Kidney tubule cell (primary cell): ENCODE measurements around the gene DCHS1.

Experiments
- DNase-seq: peaks from one replicate; pipeline ENCODE4 v3.0.0-alpha.2; 2018; ENCODE audit warnings: low spot score

The DCHS1 gene

DNA sequence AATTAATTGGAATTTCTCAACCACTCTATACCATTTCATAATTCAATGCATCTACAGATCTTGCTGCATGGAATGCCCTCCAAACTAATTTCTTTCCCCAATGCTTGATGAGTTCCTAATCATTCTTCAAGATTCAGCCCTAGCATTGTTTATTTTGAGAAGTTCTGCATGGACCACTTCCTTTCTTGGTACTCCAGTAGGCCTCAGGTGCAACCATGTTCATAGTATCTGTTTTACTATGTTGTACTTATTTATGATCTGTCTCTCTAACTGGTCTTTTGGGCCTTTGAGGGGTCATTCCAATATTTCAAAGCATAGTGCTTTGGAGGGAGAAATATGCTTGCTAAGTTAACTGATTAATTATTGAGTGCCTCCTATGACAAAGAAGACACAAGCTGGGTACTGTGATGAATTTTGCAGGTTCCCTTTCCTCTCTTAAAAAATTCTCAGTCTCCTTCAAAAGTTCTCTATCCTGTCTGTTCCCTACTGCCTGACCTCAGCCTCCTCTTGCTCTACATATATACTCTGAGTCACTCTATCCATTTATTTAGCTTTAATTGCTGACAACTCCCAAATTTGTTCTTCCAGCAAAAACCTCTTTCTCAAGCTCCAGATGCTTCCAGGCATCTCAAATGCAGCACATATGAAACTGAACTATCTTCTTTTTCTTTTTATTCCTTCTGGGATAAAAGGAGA is 18.1 kb upstream of the DCHS1 start:
- DNase-seq, result no peak

DNA sequence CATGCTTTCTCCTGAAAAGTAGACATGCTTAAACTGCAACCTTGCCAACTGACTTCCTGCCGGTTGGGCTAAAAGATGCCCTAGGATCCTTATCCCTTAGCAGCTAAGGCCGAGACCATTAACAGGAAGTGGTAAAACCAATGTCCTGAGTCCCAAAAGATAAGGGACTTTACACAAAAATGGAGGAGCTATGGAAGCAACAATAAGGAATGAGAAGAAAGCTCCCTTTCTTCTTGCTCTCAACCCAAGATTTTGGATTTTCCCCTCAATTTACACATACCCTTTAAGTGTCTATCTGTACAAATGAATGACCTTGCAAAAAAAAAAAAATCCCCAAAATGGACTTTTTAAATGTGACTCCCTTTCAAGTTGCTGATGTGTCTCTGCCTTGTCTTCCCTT is 16.4 kb upstream of the DCHS1 start:
- DNase-seq, result no peak

DNA sequence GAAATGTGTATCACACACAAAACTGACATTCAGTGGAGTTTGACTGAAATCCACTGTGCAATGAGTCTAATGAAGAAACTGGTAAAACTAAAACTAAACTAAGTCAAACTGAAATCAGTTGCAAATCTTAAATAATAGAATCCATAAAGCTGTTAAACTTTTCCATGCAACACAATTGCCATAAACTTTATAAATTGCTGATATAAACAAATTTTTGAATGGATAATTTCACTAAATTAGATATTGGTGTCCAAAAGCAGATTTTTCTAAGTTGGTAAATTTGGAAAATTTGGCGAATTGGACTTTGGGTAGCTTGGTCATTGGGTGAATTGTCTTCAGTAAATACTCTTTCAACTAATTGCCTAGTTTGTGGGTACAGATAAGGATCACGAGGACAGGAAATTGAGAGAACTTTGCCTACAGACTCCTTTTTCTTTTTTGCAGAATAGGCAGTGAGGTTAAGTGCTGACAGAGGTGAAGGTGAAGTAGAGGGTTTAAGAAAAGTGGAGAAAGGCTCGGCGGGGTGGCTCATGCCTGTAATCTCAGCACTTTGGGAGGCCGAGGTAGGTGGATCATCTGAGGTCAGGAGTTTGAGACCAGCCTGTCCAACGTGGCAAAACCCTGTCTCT is 14.7 kb upstream of the DCHS1 start:
- DNase-seq, result no peak

DNA sequence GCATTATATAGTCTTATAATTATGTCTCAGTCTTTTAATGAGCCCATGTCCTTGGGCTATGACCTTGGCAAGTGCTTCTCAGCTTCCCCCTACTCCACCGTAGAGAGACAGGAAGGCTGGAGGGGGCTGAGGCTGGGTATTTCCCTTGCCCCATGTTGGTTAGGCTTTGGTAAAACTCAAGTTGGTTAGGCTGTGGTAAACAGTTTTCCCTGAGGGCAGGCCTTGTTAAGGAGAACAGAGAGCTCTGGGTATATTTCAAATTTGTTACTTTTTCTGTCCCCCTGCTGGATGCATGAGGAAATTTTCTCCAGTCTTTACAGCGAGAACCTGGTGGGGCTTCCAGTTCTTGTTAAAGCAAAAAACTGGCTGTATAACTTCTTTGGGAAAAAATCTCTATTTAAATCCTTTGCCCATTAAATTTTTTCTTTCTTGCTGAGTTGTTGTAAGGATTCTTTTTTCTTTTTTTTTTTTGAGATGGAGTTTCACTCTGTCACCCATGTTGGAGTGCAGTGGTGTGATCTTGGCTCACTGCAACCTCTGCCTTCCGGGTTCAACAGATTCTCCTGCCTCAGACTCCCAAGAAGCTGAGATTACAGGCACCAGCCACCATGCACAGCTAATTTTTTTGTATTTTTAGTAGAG is 12.2 kb upstream of the DCHS1 start:
- DNase-seq, result peak; percentile 27

DNA sequence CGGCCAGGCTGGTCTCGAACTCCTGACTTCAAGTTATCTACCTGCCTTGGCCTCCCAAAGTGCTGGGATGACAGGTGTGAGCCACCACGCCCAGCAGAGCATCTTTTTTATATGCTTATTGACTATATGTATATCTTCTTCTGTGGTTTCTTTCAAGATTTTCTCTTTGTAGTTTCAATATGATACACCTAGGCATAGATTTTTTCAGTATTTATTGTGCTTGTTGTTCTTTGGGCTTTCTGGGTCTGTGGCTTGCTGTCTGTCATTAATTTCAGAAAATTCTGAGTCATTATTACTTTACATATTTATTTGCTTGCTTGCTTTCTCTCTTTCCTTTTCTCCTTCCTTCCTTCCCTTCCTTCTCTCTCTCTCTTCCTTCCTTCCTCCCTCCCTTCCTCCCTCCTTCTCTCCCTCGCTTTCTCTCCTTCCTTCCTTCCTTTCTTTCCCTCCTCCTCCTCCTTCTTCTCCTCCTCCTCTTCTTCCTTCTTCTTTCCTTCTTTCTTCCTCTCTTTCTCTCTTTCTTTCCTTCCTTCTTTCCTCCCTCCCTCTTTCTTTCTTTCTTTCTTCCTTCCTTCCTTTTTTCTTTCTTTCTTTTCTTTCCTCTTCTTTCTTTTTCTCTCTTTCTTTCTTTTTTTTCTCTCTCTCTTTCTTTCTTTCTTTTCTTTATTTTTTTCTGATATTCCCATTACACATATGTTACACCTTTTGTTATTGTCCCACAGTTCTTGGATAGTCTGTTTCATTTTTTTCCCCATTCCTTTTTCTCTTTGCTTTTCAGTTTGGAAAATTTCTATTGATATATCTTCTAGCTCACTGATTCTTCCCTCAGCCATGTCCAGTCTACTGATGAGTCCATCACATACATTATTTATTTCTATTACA is 10.9 kb upstream of the DCHS1 start:
- DNase-seq, result no peak

DNA sequence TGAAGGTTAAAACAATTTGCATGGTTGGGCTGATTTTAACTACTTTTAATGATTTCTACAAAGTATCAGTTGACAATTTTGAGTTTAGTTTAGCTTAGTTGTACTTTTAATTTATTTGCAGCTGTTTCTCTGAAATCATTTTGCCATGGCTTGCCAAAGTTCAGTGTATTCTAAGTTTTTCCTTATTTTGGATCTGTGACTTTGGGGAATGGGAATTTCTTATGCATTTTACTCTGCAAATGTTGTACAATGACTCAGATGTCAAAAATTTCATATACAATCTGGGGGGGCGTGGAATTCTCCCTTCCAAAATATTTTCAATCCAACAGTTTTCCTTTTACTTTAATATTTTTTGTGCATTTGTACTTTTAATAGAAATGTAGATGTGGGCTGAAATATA is 8.9 kb upstream of the DCHS1 start:
- no peak for DNase-seq

DNA sequence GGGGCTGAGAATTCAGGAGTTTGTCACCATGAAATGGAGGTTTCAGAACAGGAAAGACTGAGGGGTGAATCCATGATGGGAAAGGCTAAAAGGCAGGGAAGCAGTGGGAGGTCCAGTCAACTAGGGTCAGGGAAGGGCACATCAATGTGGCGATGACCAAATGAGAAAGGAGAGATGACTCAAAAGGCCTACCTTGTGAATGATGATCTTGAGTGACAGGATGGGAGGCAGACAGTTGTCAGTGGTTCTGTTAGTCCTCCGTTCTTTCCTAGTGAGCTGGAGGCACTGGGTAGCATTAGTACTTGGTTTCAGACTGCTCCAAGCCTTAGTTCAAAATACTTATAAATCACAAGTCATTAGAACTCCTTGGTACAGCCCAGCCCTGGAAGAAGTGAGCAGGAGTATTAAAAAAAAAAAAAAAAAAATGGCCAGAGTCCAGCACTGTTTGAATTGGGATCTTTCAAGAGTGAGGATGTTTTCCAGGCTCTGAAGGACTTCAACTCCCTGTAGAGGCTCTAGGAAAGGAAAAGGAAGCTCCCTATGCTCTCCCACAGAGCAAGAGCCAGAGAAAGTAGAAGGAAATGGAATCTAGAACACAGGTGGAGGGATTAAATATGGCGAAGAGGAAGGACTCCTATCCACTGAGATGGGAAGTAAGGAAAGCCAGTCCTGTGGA is 8.3 kb upstream of the DCHS1 start:
- no peak for DNase-seq

DNA sequence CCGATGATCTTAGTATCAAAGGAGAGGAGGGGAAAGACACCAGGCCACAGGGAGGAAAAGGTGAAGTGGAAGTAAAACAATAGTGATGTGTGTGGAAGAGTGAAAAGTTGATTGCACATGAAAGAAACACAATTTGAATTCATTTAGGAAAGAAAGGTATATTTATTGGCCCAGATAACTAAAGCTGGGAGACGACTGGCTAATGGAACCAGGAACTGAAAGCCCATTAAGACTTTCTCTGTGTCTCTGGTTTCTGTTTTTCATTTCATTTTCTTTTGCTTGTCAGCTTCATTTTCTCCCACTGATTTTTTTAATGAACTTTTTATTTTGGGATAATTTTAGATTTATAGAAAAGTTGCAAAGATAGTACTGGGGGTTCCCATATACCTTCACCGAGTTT is 5.1 kb upstream of the DCHS1 start:
- no peak for DNase-seq

DNA sequence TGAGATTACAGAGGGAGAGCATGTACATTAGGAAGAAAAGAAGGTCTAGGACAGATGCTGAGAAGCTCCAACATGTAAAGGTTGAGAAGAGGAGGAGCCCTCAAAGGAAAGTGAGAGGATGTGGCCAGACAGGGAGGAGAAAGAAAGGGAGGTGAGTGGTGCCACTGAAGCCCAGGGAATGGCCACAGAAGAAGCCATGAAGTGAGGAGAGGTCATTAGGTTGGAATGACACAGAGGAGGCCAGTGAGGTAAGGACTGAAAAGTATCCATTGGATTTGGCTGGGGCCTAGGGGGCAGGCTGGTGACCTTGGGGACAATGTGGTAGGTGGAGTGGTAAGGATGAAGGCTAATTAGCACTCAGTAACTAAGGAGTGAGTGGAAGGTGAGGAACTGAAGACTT is 3.0 kb upstream of the DCHS1 start:
- DNase-seq, result no peak

DNA sequence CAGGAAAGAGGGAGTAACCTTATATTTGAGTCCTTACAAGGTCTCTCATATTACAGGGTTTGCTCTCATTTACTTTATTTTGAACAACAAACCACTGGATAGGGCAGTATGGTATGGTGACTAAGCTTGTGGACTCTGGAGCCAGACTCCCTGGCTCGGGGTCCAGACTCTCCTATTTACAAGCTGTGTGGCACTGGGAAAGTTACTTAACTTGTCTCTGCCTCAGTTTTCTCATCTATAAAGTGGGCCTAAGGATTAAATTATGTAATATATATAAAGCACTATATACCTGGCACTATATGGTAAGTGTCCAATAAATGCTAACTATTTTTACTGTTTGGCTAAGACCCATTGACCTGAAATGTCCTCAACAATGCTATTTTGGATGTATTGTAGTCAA is 1.7 kb upstream of the DCHS1 start:
- no peak for DNase-seq

DNA sequence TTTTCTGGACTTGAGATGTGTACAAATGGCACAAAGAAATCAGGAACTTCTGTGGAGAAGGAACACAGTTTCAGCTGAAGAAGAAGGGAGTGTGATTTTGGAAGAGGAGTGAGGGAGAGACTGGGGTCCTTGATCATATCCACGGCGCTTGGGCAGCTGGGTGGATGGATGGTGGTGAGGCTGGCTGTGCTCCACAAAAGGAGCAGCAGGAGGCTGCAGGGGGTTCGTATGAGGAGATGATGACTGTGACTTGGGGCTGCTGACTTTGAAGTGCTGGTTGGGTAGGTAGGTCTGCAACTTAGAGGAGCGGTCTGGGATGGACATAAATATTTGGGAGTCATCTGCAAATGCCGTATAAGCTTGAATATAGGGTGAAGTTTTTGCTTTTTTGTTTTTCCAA is 1.3 kb upstream of the DCHS1 start:
- no peak for DNase-seq

DNA sequence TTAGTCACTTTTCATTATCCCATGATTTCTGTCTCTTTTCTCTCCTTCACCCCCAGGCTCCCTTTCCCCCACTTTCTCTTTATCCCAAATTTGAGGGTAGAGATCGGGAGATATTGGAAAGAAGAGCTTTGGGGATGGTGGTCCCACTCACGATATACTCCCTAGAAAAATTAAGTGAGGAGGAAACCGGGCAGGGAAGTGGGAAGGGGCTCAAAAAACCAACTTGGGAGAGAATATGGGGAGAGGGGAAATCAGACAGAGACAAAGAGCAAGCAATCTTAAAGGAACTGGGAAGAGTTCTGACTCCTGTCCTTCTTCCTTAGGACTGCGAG is 941 bp upstream of the DCHS1 start:
- DNase-seq, result no peak

DNA sequence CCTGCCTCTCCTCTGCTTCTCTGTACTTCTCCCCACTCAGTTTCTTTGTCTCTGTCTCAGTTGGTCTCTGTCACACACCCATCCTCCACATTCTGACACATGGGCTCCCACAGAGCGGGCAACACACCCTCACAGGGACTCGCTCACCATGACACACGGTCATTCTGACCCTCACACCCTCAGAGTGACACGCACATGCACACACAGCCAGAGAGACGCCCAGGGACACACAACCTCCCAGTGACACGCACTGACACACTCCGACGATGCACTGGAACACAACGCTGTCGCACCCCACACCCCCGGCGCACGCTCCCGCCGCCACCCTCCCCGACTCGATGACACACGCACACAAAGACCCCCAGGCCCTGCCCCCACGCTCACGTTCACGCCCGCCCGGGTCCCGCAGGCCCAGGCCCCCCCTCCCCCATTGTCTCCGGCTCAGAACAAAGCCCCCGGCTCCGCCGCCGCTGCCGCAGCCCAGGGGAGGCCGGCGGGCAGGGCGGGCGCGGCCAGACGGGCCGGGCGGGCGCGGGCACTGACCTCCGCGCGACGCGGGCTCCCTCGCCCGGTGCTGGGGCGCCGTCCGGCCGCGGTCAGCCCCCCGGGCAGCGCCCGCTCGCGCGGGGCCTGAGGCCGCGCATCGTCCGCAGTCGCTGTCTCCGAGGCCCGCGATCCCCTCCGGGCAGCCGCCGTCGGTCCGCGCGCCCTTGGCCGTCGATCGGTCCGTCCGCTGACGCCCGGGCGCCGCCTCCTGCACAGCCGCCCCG is 404 bp downstream of the DCHS1 start:
- peak; percentile 4 for DNase-seq

DNA sequence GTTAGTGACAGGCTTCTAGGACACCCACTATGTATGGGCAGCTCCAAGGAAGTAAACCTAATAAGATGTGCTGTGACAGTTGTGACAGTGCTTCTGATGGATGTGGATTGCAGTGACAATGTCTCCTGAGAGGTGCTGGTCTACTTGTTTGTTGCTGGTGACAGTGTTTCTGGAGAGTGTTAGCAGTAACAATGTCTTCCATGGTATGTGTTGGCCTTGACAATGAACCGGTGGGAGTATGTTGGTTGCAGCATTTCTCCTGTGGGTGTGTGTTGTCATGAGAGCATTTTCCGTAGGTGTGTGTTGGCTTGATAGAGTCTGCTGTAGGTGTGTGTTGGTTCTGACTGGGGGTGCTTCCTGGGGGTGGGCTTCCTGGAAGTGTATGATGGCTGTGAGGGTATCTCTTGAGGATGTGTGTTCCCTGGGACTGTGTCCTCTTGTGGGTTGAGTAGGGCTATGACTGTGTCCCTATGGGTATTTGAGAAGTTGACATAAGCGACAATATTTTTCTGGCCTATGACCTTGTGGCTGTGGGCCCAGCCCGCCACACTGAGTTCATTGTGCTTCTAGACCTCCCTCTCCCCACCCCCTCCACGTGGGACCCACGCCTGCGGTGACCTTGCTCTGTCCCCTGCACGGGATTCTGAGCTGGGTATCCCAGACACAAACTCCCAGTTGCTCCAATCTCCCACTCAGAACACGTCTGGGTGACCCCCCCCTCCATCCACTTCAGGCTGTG is 1.2 kb downstream of the DCHS1 start:
- DNase-seq, result no peak

DNA sequence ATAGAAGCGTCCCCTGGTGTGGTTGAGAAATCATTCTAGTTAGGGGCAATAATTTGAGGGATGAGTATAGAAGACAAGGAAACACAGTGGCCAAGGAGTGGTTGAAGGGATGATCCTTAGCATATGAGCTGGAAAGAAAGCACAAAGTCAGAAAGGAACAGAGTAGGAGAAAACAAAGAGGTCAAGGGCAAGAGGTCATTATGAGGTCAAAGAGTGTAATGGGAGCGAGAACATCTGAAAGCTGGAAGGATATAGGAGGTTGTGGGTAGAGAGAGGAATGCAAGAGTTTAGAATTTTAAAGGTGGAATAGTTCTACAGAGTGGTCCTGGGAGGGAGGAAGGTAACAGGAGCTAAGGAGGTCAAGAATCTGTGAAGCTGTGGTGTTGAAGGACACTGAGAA is 2.0 kb downstream of the DCHS1 start:
- DNase-seq, result no peak

DNA sequence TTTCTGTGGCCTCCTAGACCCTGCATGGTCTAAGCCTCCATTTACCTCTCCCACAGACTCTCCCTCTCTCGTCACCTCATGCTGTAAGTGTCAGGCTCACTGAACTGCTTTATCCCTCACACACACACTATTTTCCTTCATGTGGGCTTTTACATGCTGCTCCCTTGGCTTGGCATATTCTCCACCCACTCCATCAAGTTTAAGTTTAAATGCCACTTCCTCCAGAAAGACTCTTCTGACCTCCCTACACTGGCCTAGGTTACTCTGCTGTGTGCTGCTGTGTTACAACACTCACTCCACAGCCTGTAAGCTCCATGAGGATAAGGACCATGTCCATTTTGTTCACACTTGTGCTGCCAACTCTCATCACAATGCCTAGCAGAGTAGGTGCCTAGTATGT is 2.5 kb downstream of the DCHS1 start:
- DNase-seq, result no peak

DNA sequence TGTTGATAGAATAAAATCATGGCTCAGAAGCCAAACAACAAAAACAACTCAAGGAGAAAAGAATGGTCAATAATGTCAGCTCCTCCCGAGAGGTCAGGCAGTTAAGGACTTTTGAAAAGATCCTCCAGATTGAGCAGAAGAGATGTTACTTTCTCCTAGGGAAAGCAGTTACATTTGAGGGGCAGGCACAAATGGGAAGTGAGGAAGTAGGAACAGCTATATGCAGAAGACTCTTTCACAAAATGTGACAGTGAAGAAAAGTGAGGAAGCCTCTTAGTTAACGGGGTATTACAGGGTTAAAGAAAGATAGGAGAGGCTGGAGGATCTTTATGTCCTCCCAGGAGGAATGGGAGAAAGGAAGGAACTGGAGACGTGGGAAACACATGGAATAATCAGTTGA is 3.4 kb downstream of the DCHS1 start:
- DNase-seq, result no peak

DNA sequence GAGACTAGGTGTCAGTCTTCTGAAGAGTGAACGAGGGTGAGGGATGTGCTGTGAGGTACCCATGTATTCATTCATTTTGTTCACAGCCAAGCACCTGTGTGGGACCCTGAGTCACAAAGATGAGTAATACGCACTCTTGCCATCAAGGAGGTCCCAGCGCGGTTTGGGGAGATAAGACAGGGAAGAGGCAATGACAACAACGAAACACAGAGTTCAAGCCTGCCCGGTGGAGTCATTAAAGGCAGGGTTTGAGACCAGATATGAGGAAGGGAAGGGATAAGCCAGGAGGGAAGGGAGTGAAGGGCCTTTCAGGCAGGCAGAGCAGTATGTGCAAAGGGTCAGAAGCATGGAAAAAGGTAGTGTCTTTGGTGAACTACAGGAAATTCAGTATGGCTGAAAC is 4.6 kb downstream of the DCHS1 start:
- no peak for DNase-seq

DNA sequence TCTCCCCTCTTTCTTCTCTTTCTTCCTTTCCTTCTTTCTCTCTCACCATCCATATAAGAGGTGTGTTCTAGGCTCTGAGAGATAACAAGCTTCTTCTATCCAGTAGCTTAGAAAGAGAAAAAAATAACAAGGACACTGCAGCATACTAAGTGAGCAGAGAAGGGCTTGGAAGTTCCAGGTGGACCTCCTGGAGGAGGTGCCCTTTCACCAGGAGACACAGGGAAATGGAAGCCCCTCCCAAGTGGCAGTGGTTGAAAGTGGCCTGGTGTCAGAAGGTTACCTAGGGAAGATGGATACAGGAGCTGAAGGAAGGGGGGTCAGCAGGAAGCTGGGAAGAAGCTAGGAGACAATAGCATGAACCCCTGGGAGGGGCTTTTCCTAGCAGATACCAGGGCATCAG is 5.5 kb downstream of the DCHS1 start:
- no peak for DNase-seq

DNA sequence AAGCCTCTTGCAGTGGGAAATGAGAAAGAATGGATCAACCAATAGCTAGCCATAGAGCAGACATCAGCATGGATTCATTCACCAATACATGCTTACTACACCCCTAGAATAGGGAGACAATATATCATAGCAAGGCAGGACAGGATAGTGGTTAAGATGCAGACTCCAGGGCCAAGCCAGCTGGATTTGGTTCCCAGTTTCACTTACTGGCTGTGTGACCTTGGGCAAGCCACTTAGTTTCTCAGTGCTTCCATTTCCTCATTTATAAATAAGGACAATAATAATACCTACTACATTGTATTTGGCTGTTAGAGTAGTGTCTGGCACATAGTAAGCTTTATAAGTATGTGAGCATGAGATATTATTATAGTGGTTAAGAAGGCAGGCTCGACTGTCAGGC is 7.1 kb downstream of the DCHS1 start:
- no peak for DNase-seq

DNA sequence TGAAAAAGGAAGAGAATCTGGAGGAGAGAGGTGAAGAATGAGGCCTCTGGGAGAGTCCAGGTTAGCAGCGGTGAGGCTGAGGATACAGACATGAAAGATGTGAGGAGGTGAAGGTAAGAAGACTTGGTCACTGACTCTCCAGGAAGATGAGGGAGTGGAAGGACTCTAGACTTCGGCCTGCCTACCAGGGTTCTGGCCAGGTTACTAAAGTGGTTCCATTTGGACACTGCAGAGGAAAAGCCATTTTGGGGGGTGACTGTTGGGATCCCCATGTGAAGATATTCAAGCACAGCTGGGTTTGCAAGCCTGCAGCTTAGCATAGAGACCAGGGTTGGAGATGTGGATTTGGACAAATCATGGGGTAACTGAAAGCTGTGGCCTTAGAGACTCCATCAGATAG is 7.8 kb downstream of the DCHS1 start:
- DNase-seq, result no peak
